HG03439 (cell line): ENCODE results near the gene CCDC86.

Source experiments
- ATAC-seq: cut with Tn5 transposase; IDR thresholded peaks from one replicate; pipeline ENCODE4 v1.9.1; 2021; ENCODE audit warnings: mild to moderate bottlenecking, moderate library complexity; ENCODE audit not compliant: unreplicated experiment

CCDC86 gene

DNA sequence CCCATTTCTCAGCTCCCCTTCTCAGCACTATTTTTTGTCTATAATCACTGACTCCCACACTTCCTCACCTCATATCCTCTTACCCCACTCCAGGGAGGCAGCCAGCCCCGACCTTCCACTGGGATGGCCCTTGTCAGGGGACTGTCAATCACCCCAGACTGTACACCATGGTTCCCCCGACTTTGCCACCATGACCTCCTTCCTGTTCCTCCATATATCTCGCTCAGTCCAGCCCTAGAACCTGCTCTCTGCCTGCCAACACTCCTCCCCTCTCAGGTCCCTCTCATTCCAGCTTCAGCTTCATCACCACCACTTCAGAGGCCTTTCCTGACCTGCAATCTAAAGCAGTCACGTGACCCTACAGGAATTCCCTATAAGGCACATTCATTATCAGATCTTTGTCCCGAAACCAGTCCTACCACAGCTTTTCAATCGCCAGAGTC lies 48.0 kb downstream of the CCDC86 start:
- no peak for ATAC-seq

GRCh38 chr11:60890696-60891095 lies 48.8 kb downstream of the CCDC86 start:
- ATAC-seq: no peak

GRCh38 chr11:60891103-60891741 lies 49.3 kb downstream of the CCDC86 start:
- ATAC-seq: no peak

DNA sequence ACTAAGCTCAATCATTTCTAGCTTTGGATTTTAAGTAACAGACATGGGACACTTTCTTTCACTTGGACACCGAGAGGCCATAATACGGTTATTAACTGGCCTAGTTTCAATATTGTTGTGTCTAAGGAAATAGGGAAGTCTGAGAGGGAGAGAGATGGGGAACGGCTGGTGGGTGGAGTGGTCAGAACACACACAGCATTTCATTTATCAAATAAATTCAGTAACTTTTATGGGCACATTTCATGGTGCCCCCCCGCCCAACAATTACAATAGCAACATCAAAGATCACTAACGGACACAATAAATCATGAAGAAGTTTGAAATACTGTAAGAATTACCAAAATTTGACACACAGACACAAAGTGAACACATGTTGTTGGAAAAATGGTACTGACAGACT lies 53.8 kb downstream of the CCDC86 start:
- ATAC-seq: no peak

GRCh38 chr11:60897496-60897895 lies 55.6 kb downstream of the CCDC86 start:
- no peak for ATAC-seq

- no peak for ATAC-seq
Observed at GRCh38 chr11:60899046-60899936, 57.4 kb downstream of the CCDC86 start.

GRCh38 chr11:60899977-60900376 lies 58.1 kb downstream of the CCDC86 start:
- no peak for ATAC-seq
